Measurements from ENCODE around the gene PRKAG1.

GRCh38 chr12:49030119-49030518 is 11.5 kb upstream of the PRKAG1 start:
- TF ChIP-seq CTCF (conservative IDR thresholded peaks at IDR 0.05; ENCODE audit: low read length) (no peak), EZH2phosphoT487 (IDR thresholded peaks at IDR 0.05; ENCODE audit: borderline replicate concordance) (no peak)

Measured in Loucy (cell line).